Measurements from ENCODE around the gene EEF2. TPM values are rescaled to one million over a fixed set of nuclear protein-coding genes. Genes with fewer than 3 reads are reported as not detected.

EEF2 gene
- total and polyA plus RNA-seq, 2 donors (not counting 3 experiments of a cell fraction or from before 2014, with no cell fraction given): 1,496 to 2,318 TPM

DNA sequence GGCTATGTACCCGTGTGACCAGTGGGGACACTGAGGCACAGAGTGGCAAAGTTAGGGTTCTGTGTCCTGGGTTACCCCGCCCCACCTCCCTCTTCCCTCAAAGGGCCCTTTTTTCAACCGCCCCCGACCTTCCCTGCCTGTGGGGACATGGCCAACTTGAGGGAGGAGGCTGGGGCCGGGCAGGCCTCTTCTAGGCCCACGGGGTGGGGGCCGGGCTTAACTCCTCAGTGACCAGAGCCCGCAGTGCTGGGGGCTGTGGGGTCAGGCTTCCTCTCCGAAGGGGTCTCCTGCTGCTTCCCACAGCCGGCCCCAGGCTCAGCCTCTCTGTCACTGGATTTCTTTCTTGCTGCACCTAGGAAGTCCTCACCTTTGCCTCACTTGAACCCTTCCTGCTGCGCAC, 46.2 kb upstream of the EEF2 start:
- dilution Hi-C loops (cut with MboI; ENCODE audit: extremely low pct_ligation_motif_present, low sequenced_read_pairs): no loop called here
- no peak overlapping the region for H3K4me3 ChIP-seq (replicated peaks in 1 of 3; ENCODE audit: insufficient read depth in 1 of 3, low read depth in 1 of 3, low read length in 3 of 3)
- no peak overlapping the region for H3K4me2 ChIP-seq (ENCODE audit: insufficient read depth, low read length)
- no peak overlapping the region for H3K9ac ChIP-seq (replicated peaks; ENCODE audit: extremely low read depth, insufficient read depth, low read length)
- H4K20me1 ChIP-seq (replicated peaks; ENCODE audit: control insufficient read depth, extremely low read depth, insufficient read depth, low read length): no peaks in the 10 kb centered on the region
- CTCF ChIA-PET: no interaction called here
- H2AFZ ChIP-seq (ENCODE audit: low read depth, low read length): no peak overlapping the region
- DNase-seq (ENCODE audit: low read depth, low spot score): no peak
- no peaks in the 10 kb centered on the region for H3K27me3 ChIP-seq (ENCODE audit: control insufficient read depth in 2 of 2, insufficient read depth in 2 of 2, low read length in 2 of 2)
- no peak overlapping the region for H3K27ac ChIP-seq (ENCODE audit: insufficient read depth, low read depth, low read length)
- POLR2A ChIA-PET: no interaction called here
- TF ChIP-seq GATA2 (IDR thresholded peaks at IDR 0.05; ENCODE audit: insufficient read depth, insufficient read length, low read depth, low read length): no peak
- no peak for TF ChIP-seq POLR2A (IDR thresholded peaks at IDR 0.05; ENCODE audit: low read depth, low read length)
- TF ChIP-seq MYC (IDR thresholded peaks at IDR 0.05; ENCODE audit: low read depth, low read length): no peak
- TF ChIP-seq FOS (IDR thresholded peaks at IDR 0.05; ENCODE audit: borderline replicate concordance, insufficient read depth, low read length): no peak
- TF ChIP-seq, protein P1, sequence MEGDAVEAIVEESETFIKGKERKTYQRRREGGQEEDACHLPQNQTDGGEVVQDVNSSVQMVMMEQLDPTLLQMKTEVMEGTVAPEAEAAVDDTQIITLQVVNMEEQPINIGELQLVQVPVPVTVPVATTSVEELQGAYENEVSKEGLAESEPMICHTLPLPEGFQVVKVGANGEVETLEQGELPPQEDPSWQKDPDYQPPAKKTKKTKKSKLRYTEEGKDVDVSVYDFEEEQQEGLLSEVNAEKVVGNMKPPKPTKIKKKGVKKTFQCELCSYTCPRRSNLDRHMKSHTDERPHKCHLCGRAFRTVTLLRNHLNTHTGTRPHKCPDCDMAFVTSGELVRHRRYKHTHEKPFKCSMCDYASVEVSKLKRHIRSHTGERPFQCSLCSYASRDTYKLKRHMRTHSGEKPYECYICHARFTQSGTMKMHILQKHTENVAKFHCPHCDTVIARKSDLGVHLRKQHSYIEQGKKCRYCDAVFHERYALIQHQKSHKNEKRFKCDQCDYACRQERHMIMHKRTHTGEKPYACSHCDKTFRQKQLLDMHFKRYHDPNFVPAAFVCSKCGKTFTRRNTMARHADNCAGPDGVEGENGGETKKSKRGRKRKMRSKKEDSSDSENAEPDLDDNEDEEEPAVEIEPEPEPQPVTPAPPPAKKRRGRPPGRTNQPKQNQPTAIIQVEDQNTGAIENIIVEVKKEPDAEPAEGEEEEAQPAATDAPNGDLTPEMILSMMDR (IDR thresholded peaks at IDR 0.05; ENCODE audit: extremely low read depth in 1 of 2, insufficient read depth in 1 of 2, low read depth in 1 of 2, low read length in 2 of 2): no peak
- TF ChIP-seq, protein P2, sequence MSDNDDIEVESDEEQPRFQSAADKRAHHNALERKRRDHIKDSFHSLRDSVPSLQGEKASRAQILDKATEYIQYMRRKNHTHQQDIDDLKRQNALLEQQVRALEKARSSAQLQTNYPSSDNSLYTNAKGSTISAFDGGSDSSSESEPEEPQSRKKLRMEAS (IDR thresholded peaks at IDR 0.05; ENCODE audit: insufficient read depth, insufficient read length): no peak
- TF ChIP-seq JUN (IDR thresholded peaks at IDR 0.05; ENCODE audit: borderline replicate concordance, insufficient read depth, insufficient read length, low read depth): no peak
- TF ChIP-seq EZH2 (IDR thresholded peaks at IDR 0.05; ENCODE audit: borderline replicate concordance, low read depth, low read length, severe bottlenecking): no peak
- no peak for TF ChIP-seq POLR2AphosphoS5 (IDR thresholded peaks at IDR 0.05; ENCODE audit: insufficient read depth, low read depth, low read length)
- no peaks in the 10 kb centered on the region for H3K79me2 ChIP-seq (ENCODE audit: control insufficient read depth, insufficient read depth, low read length)
- intact Hi-C loops (cut with micrococcal nuclease): no loop called here
- FAIRE-seq: no peak
- H3K9me1 ChIP-seq (replicated peaks; ENCODE audit: control insufficient read depth, extremely low read depth, insufficient read depth, low read length): no peaks in the 10 kb centered on the region
- no TSS peak for BruUV-seq (replicated peaks)
- no peaks in the 10 kb centered on the region for H3K4me1 ChIP-seq (ENCODE audit: control insufficient read depth, extremely low read depth, insufficient read depth, low read length)
- no peaks in the 10 kb centered on the region for H3K9me3 ChIP-seq (replicated peaks; ENCODE audit: control insufficient read depth, insufficient read depth, low read length)
- peaks cover 0 to 40% of the 10 kb centered on the region in 2 experiments for H3K36me3 ChIP-seq (ENCODE audit: control insufficient read depth in 2 of 2, extremely low read depth in 1 of 2, insufficient read depth in 2 of 2, low read length in 2 of 2)
